DOHH2 (cell line): ENCODE measurements around the gene KLHL6.

Experiments
- H3F3A ChIP-seq: fragments of 200-600 bp; sonication (generic), shearing (Covaris generic); 2 replicates; pipeline ENCODE4 v1.6.0; 2016; ENCODE audit warnings: antibody characterized with exemption, mild to moderate bottlenecking; ENCODE audit not compliant: control insufficient read depth, insufficient read depth
- H3K27ac ChIP-seq: fragments of 200-600 bp; sonication (generic); 2 replicates; pipeline ENCODE4 v1.5.1; 2014; ENCODE audit warnings: low read depth, mild to moderate bottlenecking, low read length, moderate library complexity
- H3K27me3 ChIP-seq: fragments of 200-600 bp; sonication (generic); 2 replicates; pipeline ENCODE4 v1.6.1; 2014; ENCODE audit warnings: mild to moderate bottlenecking, low read length, mixed read lengths; ENCODE audit not compliant: control insufficient read depth
- H3K36me3 ChIP-seq: fragments of 200-600 bp; sonication (generic); 2 replicates; pipeline ENCODE4 v1.6.1; 2014; ENCODE audit warnings: mild to moderate bottlenecking, low read length, moderate library complexity, mixed read lengths; ENCODE audit not compliant: control insufficient read depth
- H3K4me1 ChIP-seq: fragments of 200-600 bp; sonication (generic); 2 replicates; pipeline ENCODE4 v1.6.1; 2014; ENCODE audit warnings: mild to moderate bottlenecking, low read length, mixed read lengths; ENCODE audit not compliant: control insufficient read depth
- H3K4me2 ChIP-seq: fragments of 200-600 bp; sonication (generic); 2 replicates; pipeline ENCODE4 v1.6.0; 2014; ENCODE audit warnings: mild to moderate bottlenecking, low read length, moderate library complexity
- H3K4me3 ChIP-seq: fragments of 200-600 bp; sonication (generic); 2 replicates; pipeline ENCODE4 v1.5.1; 2014; ENCODE audit warnings: mild to moderate bottlenecking, low read length, mixed read lengths
- H3K79me2 ChIP-seq: fragments of 200-600 bp; sonication (generic); 2 replicates; pipeline ENCODE4 v1.6.1; 2014; ENCODE audit warnings: mild to moderate bottlenecking, low read length, mixed read lengths; ENCODE audit not compliant: control insufficient read depth
- H3K9me2 ChIP-seq: fragments of 200-600 bp; sonication (generic); replicated peaks from 2 replicates; pipeline ENCODE4 v1.6.1; 2014; ENCODE audit warnings: mild to moderate bottlenecking, low read length, mixed read lengths; ENCODE audit not compliant: control insufficient read depth
- H3K9me3 ChIP-seq: fragments of 200-600 bp; sonication (generic); 2 replicates; pipeline ENCODE4 v1.6.1; 2014; ENCODE audit warnings: antibody characterized with exemption, low read length, mixed read lengths; ENCODE audit not compliant: control insufficient read depth, insufficient read depth
- H4K20me1 ChIP-seq: fragments of 200-600 bp; sonication (generic); 2 replicates; pipeline ENCODE4 v1.6.0; 2014; ENCODE audit warnings: low read depth, mild to moderate bottlenecking, antibody characterized with exemption, low read length, moderate library complexity; ENCODE audit not compliant: control insufficient read depth, insufficient read depth
- CTCF ChIP-seq: fragments of 200-600 bp; sonication (generic); IDR thresholded peaks from one replicate; pipeline ENCODE4 v1.5.1; 2014; ENCODE audit warnings: antibody characterized with exemption, mild to moderate bottlenecking, low read depth, low read length; ENCODE audit not compliant: poor library complexity, severe bottlenecking
- EZH2phosphoT487 ChIP-seq: fragments of 200-600 bp; sonication (generic); IDR thresholded peaks from 2 replicates; pipeline ENCODE4 v1.6.1; 2017; ENCODE audit warnings: borderline replicate concordance, mild to moderate bottlenecking, antibody characterized with exemption, low read length, moderate library complexity, mixed read lengths

The KLHL6 gene

GRCh38 chr3:183584246-183584913 lies 28.9 kb upstream of the KLHL6 start:
- Histone ChIP-seq H3K27ac (peak overlapping the region; percentile 68), H3K4me3 (peak overlapping the region; percentile 21), H3K27me3 (no peaks in the 10 kb centered on the region), H3K79me2 (no peaks in the 10 kb centered on the region), H3F3A (peaks cover 59% of the 10 kb centered on the region), H3K4me2 (peak overlapping the region; percentile 55), H3K9me2 (no peaks in the 10 kb centered on the region), H3K9me3 (no peaks in the 10 kb centered on the region), H3K36me3 (peaks cover 4% of the 10 kb centered on the region; the same call in 1 of the 2 replicates), H4K20me1 (no peaks in the 10 kb centered on the region), H3K4me1 (peaks cover 98% of the 10 kb centered on the region)
- TF ChIP-seq CTCF: no peak

GRCh38 chr3:183583331-183584245 lies 28.1 kb upstream of the KLHL6 start:
- peaks cover 98% of the 10 kb centered on the region for H3K4me1 ChIP-seq
- H3F3A ChIP-seq: peaks cover 67% of the 10 kb centered on the region
- no peaks in the 10 kb centered on the region for H3K9me3 ChIP-seq
- no peaks in the 10 kb centered on the region for H4K20me1 ChIP-seq
- H3K79me2 ChIP-seq: no peaks in the 10 kb centered on the region
- peak overlapping the region; percentile 8; the same call in 1 of the 2 replicates for H3K4me3 ChIP-seq
- H3K27me3 ChIP-seq: no peaks in the 10 kb centered on the region
- TF ChIP-seq CTCF (peak; percentile 3), EZH2phosphoT487 (no peak)
- peak overlapping the region; percentile 55 for H3K4me2 ChIP-seq
- H3K36me3 ChIP-seq: peaks cover 4% of the 10 kb centered on the region; the same call in 1 of the 2 replicates
- no peaks in the 10 kb centered on the region for H3K9me2 ChIP-seq
- H3K27ac ChIP-seq: peak overlapping the region; percentile 38

GRCh38 chr3:183582161-183582560 lies 26.7 kb upstream of the KLHL6 start:
- no peaks in the 10 kb centered on the region for H4K20me1 ChIP-seq
- H3K9me2 ChIP-seq: no peaks in the 10 kb centered on the region
- H3K27ac ChIP-seq: peak overlapping the region; percentile 38
- no peaks in the 10 kb centered on the region for H3K79me2 ChIP-seq
- H3K4me2 ChIP-seq: peak overlapping the region; percentile 55
- peaks cover 4% of the 10 kb centered on the region; the same call in 1 of the 2 replicates for H3K36me3 ChIP-seq
- H3K4me3 ChIP-seq: no peak overlapping the region
- peaks cover 98% of the 10 kb centered on the region for H3K4me1 ChIP-seq
- H3F3A ChIP-seq: peaks cover 67% of the 10 kb centered on the region
- no peak for TF ChIP-seq EZH2phosphoT487
- no peaks in the 10 kb centered on the region for H3K27me3 ChIP-seq
- no peaks in the 10 kb centered on the region for H3K9me3 ChIP-seq
